ENCODE measurements around the gene MAP1B.

MAP1B gene

GRCh38 chr5:72256536-72256935 is 149.3 kb downstream of the MAP1B start:
- DNase-seq, result no peak

Measured in activated effector memory CD4-positive, alpha-beta T cell treated with Interleukin-2 at 50 U/mL for 16 hours (primary cell).